Right ventricle myocardium superior (tissue), 1 donor: Measurements from ENCODE around the gene ESYT2. TPM values are rescaled to one million over a fixed set of nuclear protein-coding genes. Genes with fewer than 3 reads are reported as not detected.

Experiments
- ATAC-seq: fragments of 200-7000 bp; cut with Tn5 transposase; one replicate; pipeline ENCODE4 v1.9.1; 2020; ENCODE audit warnings: mild to moderate bottlenecking; ENCODE audit not compliant: poor library complexity
- DNase-seq: peaks from one replicate; pipeline ENCODE4 v3.0.0-alpha.2; 2020
- intact Hi-C: fragments of 100-400 bp; cut with DNase I; formaldehyde crosslinking; loops from one replicate; pipeline ENCODE4 v1.11.2; 2022
- total RNA-seq: library from RNA; stranded (reverse); fragmentation: NEBNext Ultra II Directional; extraction: Animal tissue kit (Norgen Biotek cat#: 25700); gene quantifications from one replicate; pipeline ENCODE4 v1.2.1, GENCODE V29; 2021
- donor health status: DM: no; HTN: yes; CAD: no; lungs with severe emphysema.

The ESYT2 gene
- total RNA-seq, 1 donor from 2014 or later = 43.8 TPM

GRCh38 chr7:158831738-158832091, 2.4 kb upstream of the ESYT2 start:
- ATAC-seq (no peak), DNase-seq (no peak)
- intact Hi-C loops = no loop called here

GRCh38 chr7:158830211-158830723, 958 bp upstream of the ESYT2 start:
- intact Hi-C loops = no loop called here

GRCh38 chr7:158829021-158829341, 328 bp downstream of the ESYT2 start:
- intact Hi-C loops = loop anchor here (5.0 kb wide), 1 partner anchor 47 kb away; no protein-coding TSS in a partner anchor
- peak; percentile 79 for DNase-seq

More at GRCh38 chr7:158830211-158830723, 958 bp upstream of the ESYT2 start:
- DNase-seq (no peak), ATAC-seq (peak; percentile 0)

GRCh38 chr7:158828133-158829020, 932 bp downstream of the ESYT2 start:
- ATAC-seq (peak; percentile 25), DNase-seq (peak; percentile 65)
- intact Hi-C loops = loop anchor here (5.0 kb wide), 1 partner anchor 46 kb away; no protein-coding TSS in a partner anchor

More at GRCh38 chr7:158829021-158829341, 328 bp downstream of the ESYT2 start:
- ATAC-seq = peak; percentile 49

GRCh38 chr7:158827411-158828132, 1.7 kb downstream of the ESYT2 start:
- ATAC-seq (no peak), DNase-seq (no peak)
- intact Hi-C loops = loop anchor here (5.0 kb wide), 1 partner anchor 45 kb away; no protein-coding TSS in a partner anchor

GRCh38 chr7:158825628-158826289, 3.5 kb downstream of the ESYT2 start:
- ATAC-seq (no peak), DNase-seq (no peak)
- intact Hi-C loops = loop anchor here (5.0 kb wide), 1 partner anchor 43 kb away; no protein-coding TSS in a partner anchor

GRCh38 chr7:158824028-158824427, 5.3 kb downstream of the ESYT2 start:
- ATAC-seq = no peak
- intact Hi-C loops = no loop called here
- no peak for DNase-seq

- DNase-seq (no peak), ATAC-seq (peak; percentile 19)
- intact Hi-C loops = no loop called here
Measured at GRCh38 chr7:158821171-158822031, 7.9 kb downstream of the ESYT2 start.

GRCh38 chr7:158820656-158821055, 8.7 kb downstream of the ESYT2 start:
- ATAC-seq (no peak), DNase-seq (no peak)
- intact Hi-C loops = no loop called here

- intact Hi-C loops = no loop called here
- DNase-seq (no peak), ATAC-seq (no peak)
Measured at GRCh38 chr7:158819571-158820203, 9.6 kb downstream of the ESYT2 start.

GRCh38 chr7:158818325-158819213, 10.7 kb downstream of the ESYT2 start:
- DNase-seq (peak; percentile 93), ATAC-seq (peak; percentile 86)
- intact Hi-C loops = no loop called here

GRCh38 chr7:158816995-158817394, 12.3 kb downstream of the ESYT2 start:
- intact Hi-C loops = no loop called here
- DNase-seq = no peak
- no peak for ATAC-seq

GRCh38 chr7:158816271-158816670, 13.0 kb downstream of the ESYT2 start:
- ATAC-seq (peak; percentile 2), DNase-seq (peak; percentile 55)
- intact Hi-C loops = no loop called here

- ATAC-seq (no peak), DNase-seq (no peak)
- intact Hi-C loops = no loop called here
Measured at GRCh38 chr7:158815800-158816128, 13.5 kb downstream of the ESYT2 start.

GRCh38 chr7:158815083-158815799, 14.1 kb downstream of the ESYT2 start:
- DNase-seq = no peak
- intact Hi-C loops = no loop called here
- ATAC-seq = no peak

GRCh38 chr7:158814637-158815036, 14.7 kb downstream of the ESYT2 start:
- intact Hi-C loops = no loop called here
- ATAC-seq (no peak), DNase-seq (no peak)
